PC-9 (cell line): ENCODE measurements around the gene CACNA1B. TPM values are rescaled to one million over a fixed set of nuclear protein-coding genes. Genes with fewer than 3 reads are reported as not detected.
"Not testable (repeated sequence)": the region's sequence is repeated elsewhere in the genome, so short reads cannot be mapped to it uniquely, and the experiment has no call there.

Experiments
- BruUV-seq: library from RNA; stranded (reverse); fragments of 400-500 nt; replicated peaks from 2 replicates; lab custom pipeline; 2021; lab: Mats Ljungman, UMichigan
- CTCF ChIA-PET: fragments of 300-600 bp; sonication (Branson Sonifier 250); formaldehyde crosslinking; loops from one replicate; lab custom pipeline; 2022; ENCODE audit warnings: antibody characterized with exemption; lab: Charles Lee
- POLR2A ChIA-PET: fragments of 300-600 bp; sonication (Branson Sonifier 250); formaldehyde crosslinking; loops from one replicate; lab custom pipeline; 2022; ENCODE audit warnings: antibody characterized with exemption; ENCODE audit not compliant: unreplicated experiment; lab: Charles Lee
- DNase-seq, 2 experiments: peaks; one replicate each; pipeline versions ENCODE4 v3.0.0 to v3.0.0-alpha.2; 2015 to 2022; ENCODE audit warnings: mixed read lengths in 1 of 2
- H2AFZ ChIP-seq: fragments of 200-600 bp; sonication (generic); 2 replicates; pipeline ENCODE4 v1.8.1; 2017; ENCODE audit warnings: antibody characterized with exemption
- H3F3A ChIP-seq: fragments of 200-600 bp; sonication (generic); 2 replicates; pipeline ENCODE4 v1.8.1; 2017; ENCODE audit warnings: antibody characterized with exemption, mild to moderate bottlenecking, low read depth; ENCODE audit not compliant: insufficient read depth
- H3K27ac ChIP-seq: fragments of 200-600 bp; sonication (generic); 2 replicates; pipeline ENCODE4 v1.6.1; 2016; ENCODE audit warnings: mixed run types
- H3K27me3 ChIP-seq: fragments of 200-600 bp; sonication (generic); 2 replicates; pipeline ENCODE4 v1.6.1; 2016; ENCODE audit warnings: low read depth, mixed run types; ENCODE audit not compliant: insufficient read depth
- H3K36me3 ChIP-seq: fragments of 200-600 bp; sonication (generic); 2 replicates; pipeline ENCODE4 v1.6.1; 2016; ENCODE audit warnings: low read depth, mixed run types
- H3K4me1 ChIP-seq: fragments of 200-600 bp; sonication (generic); replicated peaks from 2 replicates; pipeline ENCODE4 v1.6.1; 2016; ENCODE audit warnings: mixed run types; ENCODE audit not compliant: insufficient read depth
- H3K4me2 ChIP-seq: fragments of 200-600 bp; sonication (generic); 2 replicates; pipeline ENCODE4 v1.6.1; 2017; ENCODE audit warnings: mixed run types
- H3K4me3 ChIP-seq: fragments of 200-600 bp; sonication (generic); 2 replicates; pipeline ENCODE4 v1.6.1; 2016; ENCODE audit warnings: mixed run types
- H3K79me2 ChIP-seq: fragments of 200-600 bp; sonication (generic); 2 replicates; pipeline ENCODE4 v1.6.1; 2017; ENCODE audit warnings: low read depth, mixed run types
- H3K9me2 ChIP-seq: fragments of 200-600 bp; sonication (generic); 2 replicates; pipeline ENCODE4 v1.8.1; 2017; ENCODE audit warnings: mild to moderate bottlenecking; ENCODE audit not compliant: insufficient read depth
- H3K9me3 ChIP-seq: fragments of 200-600 bp; sonication (generic); 2 replicates; pipeline ENCODE4 v1.8.1; 2016; ENCODE audit warnings: low read depth; ENCODE audit not compliant: insufficient read depth
- H4K20me1 ChIP-seq: fragments of 200-600 bp; sonication (generic); 2 replicates; pipeline ENCODE4 v1.8.1; 2017; ENCODE audit not compliant: insufficient read depth
- CTCF ChIP-seq: fragments of 200-600 bp; sonication (generic); conservative IDR thresholded peaks from 2 replicates; pipeline ENCODE4 v1.6.1; 2017; ENCODE audit warnings: mixed run types, antibody characterized with exemption, mild to moderate bottlenecking, moderate library complexity
- EZH2 ChIP-seq: fragments of 200-600 bp; sonication (generic); IDR thresholded peaks from 2 replicates; pipeline ENCODE4 v1.8.0; 2017; ENCODE audit warnings: antibody characterized with exemption, low read depth
- intact Hi-C: fragments of 100-400 bp; cut with micrococcal nuclease; formaldehyde crosslinking; loops from one replicate; pipeline ENCODE4 v1.10.0; 2022; ENCODE audit not compliant: unreplicated experiment
- total RNA-seq: library from RNA; stranded (reverse); gene quantifications from 2 replicates; pipeline ENCODE4 v1.2.3, GENCODE V29; 2021

The CACNA1B gene
- total RNA-seq, 1 experiment from 2014 or later = not detected

GRCh38 chr9:138122676-138123075 is 245.1 kb downstream of the CACNA1B start:
- no peaks in the 10 kb centered on the region for H4K20me1 ChIP-seq
- no peaks in the 10 kb centered on the region for H3K79me2 ChIP-seq
- H3K27ac ChIP-seq = no peak overlapping the region
- no peaks in the 10 kb centered on the region for H3K9me3 ChIP-seq
- ChIA-PET CTCF (no interaction called here), POLR2A (no interaction called here)
- intact Hi-C loops = no loop called here
- H3K4me3 ChIP-seq = no peak overlapping the region
- H3K4me2 ChIP-seq = no peak overlapping the region
- no peak for DNase-seq
- TF ChIP-seq EZH2 = no peak
- no peak for TF ChIP-seq CTCF
- H2AFZ ChIP-seq = no peak overlapping the region
- H3K9me2 ChIP-seq = no peaks in the 10 kb centered on the region
- H3K27me3 ChIP-seq = peaks cover 58% of the 10 kb centered on the region
- no TSS peak for BruUV-seq
- H3K4me1 ChIP-seq = no peaks in the 10 kb centered on the region
- no peaks in the 10 kb centered on the region for H3K36me3 ChIP-seq
- H3F3A ChIP-seq = no peaks in the 10 kb centered on the region

DNA sequence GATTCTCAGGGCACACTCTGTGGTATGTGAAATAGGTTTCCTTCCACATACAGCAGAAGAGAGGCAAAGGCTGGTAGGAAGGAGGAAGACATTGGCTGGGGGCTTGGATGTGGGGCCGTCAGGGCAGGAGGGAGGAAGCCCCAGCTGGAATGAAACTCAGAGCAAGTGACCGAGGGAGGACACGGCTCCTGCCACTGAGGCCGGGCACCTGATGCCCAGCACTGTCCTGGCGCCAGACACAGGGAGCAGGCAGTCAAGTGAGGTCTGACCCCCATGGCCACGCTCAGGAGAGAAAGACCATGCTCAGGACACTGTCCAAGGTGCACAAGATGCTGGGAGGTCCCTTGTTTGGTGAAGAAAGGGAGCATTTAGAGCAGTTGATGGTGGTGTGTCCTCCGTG is 245.5 kb downstream of the CACNA1B start:
- CTCF ChIA-PET = no interaction called here
- no peak overlapping the region for H3K4me3 ChIP-seq
- H4K20me1 ChIP-seq = no peaks in the 10 kb centered on the region
- TF ChIP-seq EZH2 = no peak
- no peak for TF ChIP-seq CTCF
- BruUV-seq = no TSS peak
- DNase-seq = no peak
- peaks cover 56% of the 10 kb centered on the region for H3K27me3 ChIP-seq
- no peak overlapping the region for H2AFZ ChIP-seq
- no peaks in the 10 kb centered on the region for H3K4me1 ChIP-seq
- no peaks in the 10 kb centered on the region for H3K36me3 ChIP-seq
- H3K27ac ChIP-seq = no peak overlapping the region
- no peaks in the 10 kb centered on the region for H3K79me2 ChIP-seq
- intact Hi-C loops = no loop called here
- no peaks in the 10 kb centered on the region for H3K9me3 ChIP-seq
- H3K9me2 ChIP-seq = no peaks in the 10 kb centered on the region
- no peaks in the 10 kb centered on the region for H3F3A ChIP-seq
- H3K4me2 ChIP-seq = no peak overlapping the region
- POLR2A ChIA-PET = no interaction called here

DNA sequence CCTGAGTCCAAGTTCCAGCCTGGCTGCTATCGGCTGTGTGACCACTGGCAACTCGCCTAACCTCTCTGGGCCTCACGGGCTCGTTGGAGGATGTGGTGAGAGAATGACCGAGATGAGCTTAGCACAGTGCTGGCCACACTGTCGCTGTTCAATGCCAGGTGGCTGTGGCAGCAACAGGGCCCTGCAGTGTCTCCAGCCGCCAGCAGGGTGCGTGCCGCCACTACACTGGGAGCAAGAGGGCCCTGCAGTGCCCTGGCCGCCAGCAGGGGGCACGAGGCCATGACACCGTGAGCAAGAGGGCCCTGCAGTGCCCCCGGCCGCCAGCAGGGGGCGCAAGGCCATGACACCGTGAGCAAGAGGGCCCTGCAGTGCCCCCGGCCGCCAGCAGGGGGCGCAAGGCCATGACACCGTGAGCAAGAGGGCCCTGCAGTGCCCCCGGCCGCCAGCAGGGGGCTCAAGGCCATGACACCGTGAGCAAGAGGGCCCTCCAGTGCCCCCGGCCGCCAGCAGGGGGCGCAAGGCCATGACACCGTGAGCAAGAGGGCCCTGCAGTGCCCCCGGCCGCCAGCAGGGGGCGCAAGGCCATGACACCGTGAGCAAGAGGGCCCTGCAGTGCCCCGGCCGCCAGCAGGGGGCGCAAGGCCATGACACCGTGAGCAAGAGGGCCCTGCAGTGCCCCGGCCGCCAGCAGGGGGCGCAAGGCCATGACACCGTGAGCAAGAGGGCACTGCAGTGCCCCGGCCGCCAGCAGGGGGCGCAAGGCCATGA is 248.7 kb downstream of the CACNA1B start:
- H3K4me2 ChIP-seq, H3K36me3 ChIP-seq, DNase-seq, POLR2A ChIA-PET, CTCF ChIA-PET, H3K9me2 ChIP-seq, H2AFZ ChIP-seq, H3K9me3 ChIP-seq, H4K20me1 ChIP-seq, H3K4me3 ChIP-seq, BruUV-seq, H3K79me2 ChIP-seq, H3K4me1 ChIP-seq, H3F3A ChIP-seq, intact Hi-C loops, H3K27ac ChIP-seq: not testable (repeated sequence)
- H3K27me3 ChIP-seq = peaks cover 28% of the 10 kb centered on the region

- H4K20me1 ChIP-seq, H3K27ac ChIP-seq, H3K4me3 ChIP-seq, H3K79me2 ChIP-seq, CTCF ChIA-PET, H3K4me1 ChIP-seq, BruUV-seq, intact Hi-C loops, H3F3A ChIP-seq, H3K9me3 ChIP-seq, H2AFZ ChIP-seq, POLR2A ChIA-PET, H3K36me3 ChIP-seq, DNase-seq, H3K9me2 ChIP-seq, H3K4me2 ChIP-seq: not testable (repeated sequence)
- H3K27me3 ChIP-seq = peaks cover 20% of the 10 kb centered on the region
Observed at GRCh38 chr9:138126858-138127584, 249.4 kb downstream of the CACNA1B start.

DNA sequence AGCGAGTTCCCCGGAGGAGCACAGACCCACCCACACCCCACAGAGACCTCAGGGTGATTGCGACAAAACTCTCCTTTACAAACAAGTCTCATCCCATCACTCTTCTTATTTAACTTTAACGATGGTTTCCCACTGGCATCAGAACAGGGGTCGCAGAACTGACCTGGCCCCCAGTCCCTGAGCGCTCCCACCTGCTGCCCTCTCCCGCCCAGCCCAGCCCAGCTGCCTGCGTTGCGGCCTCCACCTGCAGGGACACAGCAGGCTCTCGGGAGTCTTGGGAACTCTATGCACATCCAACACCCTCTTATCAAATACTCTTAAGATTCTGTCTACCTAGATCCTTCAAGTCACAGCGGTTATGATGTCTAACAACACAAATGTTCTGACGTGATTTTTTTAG is 250.4 kb downstream of the CACNA1B start:
- H3K4me3 ChIP-seq, intact Hi-C loops, H3K9me3 ChIP-seq, H3K36me3 ChIP-seq, H4K20me1 ChIP-seq, H2AFZ ChIP-seq, BruUV-seq, POLR2A ChIA-PET, CTCF ChIA-PET, H3F3A ChIP-seq, H3K4me2 ChIP-seq, H3K4me1 ChIP-seq, H3K79me2 ChIP-seq, H3K9me2 ChIP-seq, H3K27ac ChIP-seq, DNase-seq: not testable (repeated sequence)
- peaks cover 10% of the 10 kb centered on the region for H3K27me3 ChIP-seq

GRCh38 chr9:138129318-138129717 is 251.7 kb downstream of the CACNA1B start:
- H3K4me1 ChIP-seq, H2AFZ ChIP-seq, H3K9me2 ChIP-seq, CTCF ChIA-PET, intact Hi-C loops, H3K27ac ChIP-seq, DNase-seq, H3K4me2 ChIP-seq, H3K9me3 ChIP-seq, BruUV-seq, H3K27me3 ChIP-seq, H4K20me1 ChIP-seq, H3K4me3 ChIP-seq, POLR2A ChIA-PET, H3K36me3 ChIP-seq, H3F3A ChIP-seq, H3K79me2 ChIP-seq: not testable (repeated sequence)
